WTC11 (cell line): ENCODE data around the gene PARP3. TPM values are rescaled to one million over a fixed set of nuclear protein-coding genes. Genes with fewer than 3 reads are reported as not detected.

Experiments used
- ATAC-seq: fragments of 200-7000 bp; cut with Tn5 transposase; 2 replicates; pipeline ENCODE4 v1.10.0; 2021; ENCODE audit warnings: mild to moderate bottlenecking, moderate library complexity
- CTCF ChIA-PET: fragments of 300-600 bp; sonication (Branson Sonifier 250); formaldehyde crosslinking; loops from one replicate; lab custom pipeline; 2021; ENCODE audit warnings: antibody characterized with exemption; lab: Charles Lee
- POLR2A ChIA-PET: fragments of 350-600 bp; sonication (Branson Sonifier 250); formaldehyde crosslinking; loops from one replicate; lab custom pipeline; 2021; ENCODE audit warnings: antibody characterized with exemption; lab: Charles Lee
- DNase-seq: peaks from one replicate; pipeline ENCODE4 v3.0.0; 2021; ENCODE audit warnings: low spot score
- H3K27ac Mint-ChIP-seq: 2 replicates; pipeline ENCODE4 v1.8.0; 2021; ENCODE audit warnings: mixed read lengths
- H3K27me3 Mint-ChIP-seq: 2 replicates; pipeline ENCODE4 v1.8.0; 2021; ENCODE audit warnings: low read depth, mild to moderate bottlenecking, moderate library complexity, mixed read lengths
- H3K36me3 Mint-ChIP-seq: 2 replicates; pipeline ENCODE4 v1.8.0; 2021; ENCODE audit warnings: mixed read lengths
- H3K4me1 Mint-ChIP-seq: 2 replicates; pipeline ENCODE4 v1.8.0; 2022; ENCODE audit warnings: mixed read lengths
- H3K4me3 Mint-ChIP-seq: 2 replicates; pipeline ENCODE4 v1.8.0; 2021; ENCODE audit warnings: mild to moderate bottlenecking, moderate library complexity, mixed read lengths
- H3K9me3 Mint-ChIP-seq: 2 replicates; pipeline ENCODE4 v1.8.0; 2021; ENCODE audit warnings: mixed read lengths
- ARID4B ChIP-seq: sonication (generic); formaldehyde crosslinking; IDR thresholded peaks from 2 replicates; pipeline ENCODE4 v1.8.0; 2023; ENCODE audit warnings: missing genetic modification reagents, mild to moderate bottlenecking, borderline replicate concordance
- ATF2 ChIP-seq: sonication (generic); formaldehyde crosslinking; IDR thresholded peaks from 2 replicates; pipeline ENCODE4 v1.8.1; 2022; ENCODE audit warnings: low read depth, missing genetic modification reagents, borderline replicate concordance
- CBFB ChIP-seq: sonication (generic); formaldehyde crosslinking; IDR thresholded peaks from 2 replicates; pipeline ENCODE4 v1.8.1; 2022; ENCODE audit warnings: mild to moderate bottlenecking, low read depth, missing genetic modification reagents
- CREB1 ChIP-seq: sonication (generic); formaldehyde crosslinking; IDR thresholded peaks from 2 replicates; pipeline ENCODE4 v1.8.0; 2023; ENCODE audit warnings: mild to moderate bottlenecking, missing genetic modification reagents
- E2F1 ChIP-seq: sonication (generic); formaldehyde crosslinking; IDR thresholded peaks from 2 replicates; pipeline ENCODE4 v1.8.0; 2022; ENCODE audit warnings: mild to moderate bottlenecking, missing genetic modification reagents
- EMX1 ChIP-seq: fragments of 250-450 bp; sonication (Bioruptor Pico); IDR thresholded peaks from 2 replicates; pipeline ENCODE4 v1.8.0; 2021; ENCODE audit warnings: mild to moderate bottlenecking
- FOXK1 ChIP-seq: sonication (generic); formaldehyde crosslinking; IDR thresholded peaks from 2 replicates; pipeline ENCODE4 v1.8.0; 2022; ENCODE audit warnings: mild to moderate bottlenecking, moderate library complexity, missing genetic modification reagents
- GABPB1 ChIP-seq: sonication (generic); formaldehyde crosslinking; IDR thresholded peaks from 2 replicates; pipeline ENCODE4 v1.8.1; 2023; ENCODE audit warnings: mild to moderate bottlenecking, missing genetic modification reagents
- OVOL2 ChIP-seq: fragments of 250-450 bp; sonication (Bioruptor Pico); IDR thresholded peaks from 2 replicates; pipeline ENCODE4 v1.9.0; 2021; ENCODE audit warnings: mild to moderate bottlenecking, borderline replicate concordance
- RELA ChIP-seq: sonication (generic); formaldehyde crosslinking; IDR thresholded peaks from 2 replicates; pipeline ENCODE4 v1.8.1; 2022; ENCODE audit warnings: missing genetic modification reagents, mild to moderate bottlenecking, borderline replicate concordance
- STAT6 ChIP-seq: sonication (generic); formaldehyde crosslinking; conservative IDR thresholded peaks from 2 replicates; pipeline ENCODE4 v1.8.1; 2023; ENCODE audit warnings: mild to moderate bottlenecking, low read depth, missing genetic modification reagents, moderate library complexity
- TEAD1 ChIP-seq: sonication (generic); formaldehyde crosslinking; IDR thresholded peaks from 2 replicates; pipeline ENCODE4 v1.8.0; 2022; ENCODE audit warnings: mild to moderate bottlenecking, missing genetic modification reagents
- TEAD4 ChIP-seq: sonication (generic); formaldehyde crosslinking; IDR thresholded peaks from 2 replicates; pipeline ENCODE4 v1.8.0; 2022; ENCODE audit warnings: mild to moderate bottlenecking, missing genetic modification reagents
- TP53 ChIP-seq: sonication (generic); formaldehyde crosslinking; IDR thresholded peaks from 2 replicates; pipeline ENCODE4 v1.8.1; 2023; ENCODE audit warnings: mild to moderate bottlenecking, missing genetic modification reagents
- ZMAT4 ChIP-seq: fragments of 250-450 bp; sonication (Bioruptor Pico); IDR thresholded peaks from 2 replicates; pipeline ENCODE4 v1.9.0; 2021; ENCODE audit warnings: mild to moderate bottlenecking
- ZNF396 ChIP-seq: fragments of 250-450 bp; sonication (Bioruptor Pico); IDR thresholded peaks from 2 replicates; pipeline ENCODE4 v1.8.0; 2021; ENCODE audit warnings: mild to moderate bottlenecking, moderate library complexity, borderline replicate concordance
- total RNA-seq: library from RNA; stranded (reverse); gene quantifications from 3 replicates; pipeline ENCODE4 v1.2.3, GENCODE V29; 2021

PARP3 gene
- total RNA-seq, 1 experiment from 2014 or later = 2.9 TPM

GRCh38 chr3:51943451-51944391 lies 1.6 kb downstream of the PARP3 start (continued):
- TF ChIP-seq ZMAT4 = no peak
- TF ChIP-seq STAT6 (CRISPR knock-in tag) = no peak

GRCh38 chr3:51944451-51945021 lies 2.4 kb downstream of the PARP3 start:
- CTCF ChIA-PET = interaction anchor here (1.1 to 1.4 kb wide), 2 partner anchors 30 to 39 kb away, joined by 3 read pairs; partner anchors contain the start of genes ABHD14B and ACY1
- H3K4me1 Mint-ChIP-seq = peaks cover 17% of the 10 kb centered on the region
- H3K4me3 Mint-ChIP-seq = no peak overlapping the region
- DNase-seq (no peak), ATAC-seq (no peak)
- H3K27ac Mint-ChIP-seq = no peak overlapping the region
- TF ChIP-seq GABPB1 (CRISPR knock-in tag) (no peak), TP53 (CRISPR knock-in tag) (no peak), ATF2 (CRISPR knock-in tag) (no peak), ZNF396 (CRISPR knock-in tag) (no peak), CBFB (no peak), ARID4B (CRISPR knock-in tag) (no peak), TEAD4 (CRISPR knock-in tag) (no peak), E2F1 (no peak), EMX1 (no peak), RELA (CRISPR knock-in tag) (no peak), CREB1 (CRISPR knock-in tag) (no peak), FOXK1 (CRISPR knock-in tag) (no peak), TEAD1 (CRISPR knock-in tag) (no peak), OVOL2 (CRISPR knock-in tag) (no peak)
- POLR2A ChIA-PET = no interaction called here
- peaks cover 9% of the 10 kb centered on the region for H3K27me3 Mint-ChIP-seq
- peaks cover 7% of the 10 kb centered on the region for H3K36me3 Mint-ChIP-seq
- no peaks in the 10 kb centered on the region for H3K9me3 Mint-ChIP-seq
